MM.1S (cell line): Measurements from ENCODE around the gene PLEKHO2.

Experiments used
- EZH2 ChIP-seq: fragments of 300-600 bp; sonication (generic); optimal IDR thresholded peaks from 2 replicates; pipeline ENCODE3; 2017; ENCODE audit warnings: low read depth, mild to moderate bottlenecking, antibody characterized with exemption, low read length, mixed read lengths
- EZH2phosphoT487 ChIP-seq: fragments of 300-600 bp; sonication (generic); IDR thresholded peaks from 2 replicates; pipeline ENCODE4 v1.6.1; 2018; ENCODE audit warnings: antibody characterized with exemption, low read length
- TF ChIP-seq, protein P1 (sequence below): fragments of 300-600 bp; sonication (generic); IDR thresholded peaks from 2 replicates; pipeline ENCODE4 v1.5.1; 2016; ENCODE audit warnings: antibody characterized with exemption, low read length, mixed read lengths

- TF ChIP-seq, protein P1, sequence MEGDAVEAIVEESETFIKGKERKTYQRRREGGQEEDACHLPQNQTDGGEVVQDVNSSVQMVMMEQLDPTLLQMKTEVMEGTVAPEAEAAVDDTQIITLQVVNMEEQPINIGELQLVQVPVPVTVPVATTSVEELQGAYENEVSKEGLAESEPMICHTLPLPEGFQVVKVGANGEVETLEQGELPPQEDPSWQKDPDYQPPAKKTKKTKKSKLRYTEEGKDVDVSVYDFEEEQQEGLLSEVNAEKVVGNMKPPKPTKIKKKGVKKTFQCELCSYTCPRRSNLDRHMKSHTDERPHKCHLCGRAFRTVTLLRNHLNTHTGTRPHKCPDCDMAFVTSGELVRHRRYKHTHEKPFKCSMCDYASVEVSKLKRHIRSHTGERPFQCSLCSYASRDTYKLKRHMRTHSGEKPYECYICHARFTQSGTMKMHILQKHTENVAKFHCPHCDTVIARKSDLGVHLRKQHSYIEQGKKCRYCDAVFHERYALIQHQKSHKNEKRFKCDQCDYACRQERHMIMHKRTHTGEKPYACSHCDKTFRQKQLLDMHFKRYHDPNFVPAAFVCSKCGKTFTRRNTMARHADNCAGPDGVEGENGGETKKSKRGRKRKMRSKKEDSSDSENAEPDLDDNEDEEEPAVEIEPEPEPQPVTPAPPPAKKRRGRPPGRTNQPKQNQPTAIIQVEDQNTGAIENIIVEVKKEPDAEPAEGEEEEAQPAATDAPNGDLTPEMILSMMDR = no peak
- TF ChIP-seq EZH2 = no peak
- TF ChIP-seq EZH2phosphoT487 = no peak
Observed at GRCh38 chr15:64894395-64895056, 52.8 kb downstream of the PLEKHO2 start.
